Stimulated activated CD8-positive, alpha-beta memory T cell treated with anti-CD3 and anti-CD28 coated beads, Interleukin-15, amount 100 ng/mL, for 1 hour (primary cell): Measurements from ENCODE around the gene TUBB2B.
"Not testable (repeated sequence)": the region's sequence is repeated elsewhere in the genome, so short reads cannot be mapped to it uniquely, and the experiment has no call there.

Source experiments
- DNase-seq: peaks from one replicate; pipeline ENCODE4 v3.0.0-alpha.2; 2020; ENCODE audit warnings: low read depth

The TUBB2B gene

DNA sequence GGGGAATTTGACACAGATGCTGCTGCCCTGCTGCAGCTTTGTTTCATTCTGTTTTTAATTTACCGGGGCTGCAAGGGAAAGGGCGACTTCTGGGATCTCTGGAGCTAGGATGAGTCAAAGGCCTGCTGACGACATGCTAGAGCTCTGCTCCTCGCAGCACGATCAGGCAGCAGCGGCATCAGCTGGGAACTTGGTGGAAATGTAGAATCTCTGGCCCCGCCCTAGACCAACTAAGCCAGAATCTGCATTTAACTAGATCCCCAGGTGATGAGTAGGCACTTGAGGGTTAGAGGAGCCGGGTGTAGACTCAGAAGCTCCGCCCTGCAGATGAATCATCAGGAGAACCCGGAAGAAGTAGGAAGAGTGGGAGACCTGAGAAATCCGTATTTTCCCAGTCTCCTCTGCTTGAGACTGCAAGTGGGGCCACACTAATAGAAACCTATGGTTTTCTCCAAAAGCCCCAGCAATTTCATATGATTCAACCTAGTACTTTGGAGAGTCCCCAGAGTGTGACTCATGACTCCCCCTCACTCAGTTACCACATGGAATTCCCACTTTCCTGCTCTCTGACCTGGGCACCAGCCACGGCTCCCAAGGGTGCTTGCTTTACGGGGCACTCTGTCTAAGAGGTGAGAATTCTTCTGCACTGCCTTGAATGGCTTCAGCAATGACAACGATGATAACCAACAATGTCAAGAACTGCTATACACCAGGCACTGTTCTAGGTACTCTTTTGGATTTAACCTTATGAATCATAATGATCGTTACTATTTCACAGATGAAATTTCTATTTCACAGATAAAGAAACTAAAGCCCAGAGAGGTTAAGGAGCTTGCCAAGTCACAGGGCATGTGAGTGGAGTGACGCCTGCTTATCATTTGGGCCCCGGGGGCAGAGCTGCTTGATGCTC, 18.1 kb downstream of the TUBB2B start:
- no peak for DNase-seq

GRCh38 chr6:3208775-3209113, 18.7 kb downstream of the TUBB2B start:
- no peak for DNase-seq

GRCh38 chr6:3208098-3208774, 19.2 kb downstream of the TUBB2B start:
- no peak for DNase-seq

- no peak for DNase-seq
These were observed 21.0 kb downstream of the TUBB2B start for GRCh38 chr6:3206339-3207015.

- DNase-seq, result no peak
These were observed 21.5 kb downstream of the TUBB2B start for GRCh38 chr6:3205913-3206312.

DNA sequence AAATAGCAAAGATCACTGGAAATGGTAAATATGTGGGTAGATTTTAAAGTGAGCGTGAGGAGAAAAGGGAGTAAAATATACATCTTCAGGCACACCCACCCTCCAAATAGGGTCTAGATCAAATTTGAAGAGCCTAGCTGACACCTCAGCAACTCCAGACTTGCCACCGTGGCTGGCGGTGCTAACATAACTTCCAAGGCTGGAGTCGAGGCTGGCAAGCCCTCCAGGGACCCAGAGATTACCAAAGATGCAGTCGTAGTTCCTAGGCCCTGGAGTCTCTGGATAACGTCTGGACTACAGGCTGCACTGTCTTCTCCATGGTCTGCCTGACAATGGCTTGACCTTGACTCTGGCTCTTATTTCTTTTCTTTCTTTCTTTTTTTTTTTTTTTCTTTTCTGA, 22.5 kb downstream of the TUBB2B start:
- DNase-seq, result no peak

DNA sequence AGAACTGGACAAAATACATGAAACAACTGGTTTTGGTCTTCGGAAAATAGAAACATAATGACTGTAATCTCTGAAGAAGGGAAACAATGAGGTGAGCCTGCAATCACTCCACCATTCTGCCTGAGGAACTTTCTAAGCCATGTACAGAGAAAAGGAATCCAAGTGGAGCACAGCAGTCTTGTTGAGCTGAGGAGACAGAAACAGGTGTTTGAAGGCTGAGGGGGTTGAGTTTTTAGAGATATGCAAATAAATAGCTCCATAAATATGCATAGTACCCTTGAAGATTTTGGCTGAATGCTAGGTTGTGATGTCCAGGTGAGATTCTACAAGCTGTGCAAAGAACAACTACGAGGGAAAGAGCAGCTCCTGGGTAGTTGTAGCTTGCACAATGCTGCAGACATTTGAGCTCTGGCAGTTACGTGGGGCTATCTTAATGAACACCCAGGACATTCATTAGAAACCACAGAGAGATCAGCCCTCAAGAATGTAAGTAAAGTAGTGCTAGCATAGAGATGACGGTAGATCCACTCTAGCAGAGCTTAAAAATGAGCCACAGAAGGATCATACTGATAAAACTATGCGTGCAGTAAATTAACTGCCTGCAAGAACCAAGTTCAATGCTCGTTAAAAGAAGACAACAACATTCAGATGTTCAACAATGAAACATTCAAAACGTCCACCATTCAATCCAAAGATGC, 24.3 kb downstream of the TUBB2B start:
- no peak for DNase-seq

DNA sequence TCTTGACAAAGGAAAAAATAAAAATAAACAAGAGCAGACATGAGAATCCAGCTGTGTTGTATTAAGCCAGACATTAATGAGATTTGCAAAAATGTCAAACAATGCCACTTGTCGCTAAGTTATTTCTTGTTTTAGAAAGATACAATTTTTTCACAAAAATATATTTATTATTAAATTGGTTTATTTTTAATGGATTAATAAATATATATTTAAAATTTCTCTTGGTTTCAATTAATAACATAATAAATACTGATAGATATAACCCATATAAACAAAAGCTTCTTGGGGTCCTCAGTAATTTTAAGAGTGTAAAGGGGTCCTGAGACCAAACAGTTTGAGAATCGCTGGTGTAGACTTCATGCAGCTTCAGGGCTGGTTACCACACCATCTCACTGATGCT, 26.1 kb downstream of the TUBB2B start:
- DNase-seq, result no peak

DNA sequence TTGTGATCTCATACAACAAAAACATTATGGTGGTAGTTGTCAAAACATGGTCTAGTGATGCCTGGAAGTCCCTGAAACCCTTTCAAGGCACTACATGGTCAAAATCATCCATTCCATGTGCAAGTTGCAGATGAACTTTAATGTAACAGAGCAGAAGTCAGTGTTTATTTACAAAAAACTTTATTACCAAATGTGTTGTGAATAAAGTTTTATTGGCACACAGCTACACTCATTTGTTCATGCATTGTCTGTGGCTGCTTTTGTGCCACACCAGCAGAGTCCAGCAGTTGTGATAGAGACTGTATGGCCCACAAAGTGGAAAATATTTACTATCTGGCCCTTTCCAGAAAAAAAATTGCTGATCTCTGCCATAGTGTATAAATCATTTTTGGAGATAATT, 26.8 kb downstream of the TUBB2B start:
- DNase-seq, result no peak

- no peak for DNase-seq
These were observed 28.1 kb downstream of the TUBB2B start for GRCh38 chr6:3199382-3199781.

GRCh38 chr6:3197734-3198133, 29.7 kb downstream of the TUBB2B start:
- DNase-seq, result not testable (repeated sequence)

- no peak for DNase-seq
These were observed 30.7 kb downstream of the TUBB2B start for GRCh38 chr6:3196770-3197169.

GRCh38 chr6:3195695-3196497, 31.6 kb downstream of the TUBB2B start:
- no peak for DNase-seq

DNA sequence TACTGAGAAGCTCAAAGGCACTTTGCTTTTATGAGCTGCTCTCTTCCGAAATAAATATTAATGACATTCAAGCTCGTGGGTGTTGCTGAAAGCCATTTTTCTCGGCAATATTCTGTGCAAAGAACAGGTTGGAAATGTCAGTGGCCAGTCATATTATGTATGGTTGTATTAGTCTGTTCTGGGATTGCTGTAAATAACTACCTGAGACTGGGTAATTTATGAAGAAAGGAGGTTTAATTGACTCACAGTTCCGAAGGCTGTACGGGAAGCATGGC, 32.1 kb downstream of the TUBB2B start:
- DNase-seq, result no peak

DNA sequence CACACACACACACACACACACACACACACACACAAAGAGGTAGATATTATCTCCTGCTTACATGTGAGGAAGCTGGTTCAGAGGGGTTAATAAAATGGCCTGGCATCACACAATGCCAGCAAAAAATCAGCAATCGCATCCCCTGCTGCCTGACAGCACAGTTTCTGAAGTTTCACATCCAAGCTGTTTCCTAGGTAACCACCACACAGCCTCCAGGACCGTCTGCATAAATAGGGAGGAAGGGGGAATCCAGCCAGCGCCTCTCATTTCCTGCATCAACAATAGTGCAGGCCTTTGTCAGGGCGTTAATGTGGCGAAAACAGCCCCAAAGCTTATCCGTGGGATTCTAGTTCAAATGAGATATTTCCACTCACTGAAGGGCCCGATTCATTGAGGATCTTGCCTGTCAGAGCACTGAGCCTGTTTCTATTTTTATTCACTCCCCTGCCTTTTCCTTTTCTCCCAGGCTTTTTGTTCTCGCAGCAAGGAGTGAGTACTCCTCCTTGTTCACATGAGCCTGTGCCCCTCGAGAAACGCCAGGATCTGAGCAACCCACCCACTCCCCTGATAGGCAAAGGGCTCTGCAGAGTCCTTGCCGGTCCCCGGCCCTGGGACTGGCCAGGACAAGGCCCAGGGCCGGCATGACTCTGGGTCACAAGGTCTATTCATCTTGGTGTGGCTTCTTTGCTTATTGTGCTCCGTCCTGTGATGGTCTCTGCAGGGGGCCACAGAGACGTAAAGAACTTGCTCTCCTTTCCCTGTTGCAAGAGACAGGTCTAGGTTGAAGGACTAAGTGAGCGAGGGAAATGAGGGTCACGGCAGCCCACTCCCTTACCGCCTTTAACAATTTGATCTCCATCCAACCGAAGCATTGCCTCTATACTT, 32.7 kb downstream of the TUBB2B start:
- no peak for DNase-seq

DNA sequence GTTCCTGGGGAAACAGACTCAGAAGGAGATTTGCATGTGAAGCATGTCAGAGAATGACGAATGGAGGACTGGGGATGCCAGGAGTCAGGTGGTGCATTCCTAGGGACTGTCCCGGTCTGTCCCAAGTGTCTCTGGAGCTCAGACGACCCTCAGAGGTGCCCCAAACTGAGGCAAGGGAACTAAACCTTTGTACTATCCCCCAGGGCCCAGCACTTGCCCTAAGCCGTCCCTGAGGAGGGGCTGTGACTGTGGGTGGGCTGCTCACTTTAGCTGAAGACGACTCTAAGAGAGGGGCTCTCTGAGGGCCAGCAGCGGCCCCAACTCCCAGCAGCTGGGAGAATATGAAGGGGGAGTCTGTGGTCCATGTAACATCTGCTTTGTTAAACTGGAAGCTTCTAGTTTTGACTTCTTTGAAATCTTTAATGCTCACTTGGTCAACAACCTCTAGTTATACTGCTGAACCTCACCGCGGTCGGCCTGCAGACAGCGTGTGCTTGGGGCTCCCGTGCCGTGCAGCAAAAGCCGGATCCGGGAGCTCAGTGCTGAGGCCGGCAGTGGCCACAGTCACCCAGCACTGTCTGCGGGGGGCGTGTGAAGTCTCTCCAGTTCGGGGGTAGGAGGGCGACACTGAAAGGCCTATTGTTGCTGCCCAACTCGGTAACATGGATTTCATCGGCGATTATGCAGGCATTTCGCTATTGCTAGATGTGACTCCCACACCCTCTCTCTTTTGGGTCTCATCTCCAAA, 34.2 kb downstream of the TUBB2B start:
- DNase-seq, result no peak

GRCh38 chr6:3190779-3191178, 36.7 kb downstream of the TUBB2B start:
- DNase-seq, result no peak

DNA sequence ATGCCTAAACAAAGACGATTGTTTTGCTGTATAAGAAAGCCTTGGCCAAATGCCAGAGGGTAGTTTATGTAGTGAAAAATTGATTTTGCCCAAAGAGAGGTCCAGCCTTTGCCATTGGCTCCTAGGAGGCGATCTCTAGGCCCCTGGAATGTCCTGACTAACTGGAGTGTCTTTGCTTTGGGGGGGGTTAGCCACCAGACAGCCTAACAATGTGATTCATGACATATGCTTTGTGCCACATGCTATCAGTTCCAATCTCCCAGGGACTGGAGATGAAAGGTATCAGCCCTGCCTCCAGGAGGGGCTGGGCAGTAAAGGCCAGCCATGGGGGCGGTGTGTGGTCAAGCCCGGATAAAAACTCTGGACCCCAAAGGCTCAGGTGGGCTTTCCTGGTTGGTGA, 37.4 kb downstream of the TUBB2B start:
- no peak for DNase-seq

- DNase-seq, result not testable (repeated sequence)
These were observed 38.3 kb downstream of the TUBB2B start for GRCh38 chr6:3189192-3189591.

DNA sequence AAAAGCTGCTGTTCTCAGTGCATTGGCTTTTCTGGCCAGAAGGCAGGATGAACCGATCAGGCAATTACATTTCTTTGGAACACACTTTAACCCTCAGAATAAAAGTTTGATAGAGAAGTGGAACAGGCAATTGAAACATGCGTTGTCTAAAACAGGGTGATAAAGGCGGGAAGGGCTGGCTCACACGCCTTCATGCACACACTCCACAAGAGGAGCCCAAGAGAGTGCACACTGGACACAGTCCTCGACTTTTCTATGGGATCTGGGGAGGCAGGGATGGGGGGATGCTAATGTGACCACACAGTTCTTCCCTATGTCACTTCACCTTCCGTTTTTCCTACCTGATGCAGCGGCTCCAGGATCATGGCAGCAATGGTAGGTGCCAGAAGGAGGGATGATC, 39.2 kb downstream of the TUBB2B start:
- DNase-seq, result no peak
